Right atrium auricular region (tissue), 2 donors: Measurements from ENCODE around the gene WDR82. TPM values are rescaled to one million over a fixed set of nuclear protein-coding genes. Genes with fewer than 3 reads are reported as not detected.

ENCODE experiments used
- DNase-seq: peaks from one replicate; pipeline ENCODE4 v3.0.0-alpha.2; 2019; ENCODE audit warnings: low spot score
- H3K27ac ChIP-seq, 2 donors: fragments of 200-600 bp; sonication (generic); 1 replicate in 1 of 2; 2 replicates in 1 of 2; pipeline ENCODE4 v1.5.1; 2016 to 2019
- H3K27me3 ChIP-seq, 2 donors: fragments of 200-600 bp; sonication (generic); one replicate each; pipeline versions ENCODE4 v1.5.1 to v1.6.0; 2017 to 2019
- H3K36me3 ChIP-seq: fragments of 200-600 bp; sonication (generic); one replicate; pipeline ENCODE4 v1.5.1; 2016
- H3K4me1 ChIP-seq, 2 donors: fragments of 200-600 bp; sonication (generic); one replicate each; pipeline versions ENCODE4 v1.5.1 to v1.6.0; 2017 to 2019
- H3K4me3 ChIP-seq, 2 donors: fragments of 200-600 bp; sonication (generic); 1 replicate in 1 of 2; 2 replicates in 1 of 2; pipeline ENCODE4 v1.5.1; 2017 to 2019; ENCODE audit warnings: mild to moderate bottlenecking in 1 of 2, moderate library complexity in 1 of 2
- H3K9me3 ChIP-seq, 2 donors: fragments of 200-600 bp; sonication (generic); one replicate each; pipeline ENCODE4 v1.5.1; 2019
- CTCF ChIP-seq, 2 donors: fragments of 200-600 bp; sonication (generic); IDR thresholded peaks; one replicate each; pipeline ENCODE4 v1.5.1; 2019; ENCODE audit warnings: antibody characterized with exemption in 2 of 2
- total RNA-seq, 2 donors: library from RNA; depleted of rRNA; stranded (reverse); fragments of >200 nt; gene quantifications; one replicate each; pipeline ENCODE4 v1.1.0, GENCODE V29; 2016

Gene WDR82
- total RNA-seq, 2 donors from 2014 or later = 43.2 to 43.8 TPM

- Histone ChIP-seq H3K9me3 (no peaks in the 10 kb centered on the region), H3K36me3 (peaks cover 87% of the 10 kb centered on the region), H3K27me3 (no peaks in the 10 kb centered on the region), H3K27ac (no peak overlapping the region), H3K4me1 (no peaks in the 10 kb centered on the region), H3K4me3 (no peak overlapping the region)
- DNase-seq = peak; percentile 32
- TF ChIP-seq CTCF (IDR thresholded peaks at IDR 0.05) = no peak
These were observed 23.8 kb downstream of the WDR82 start for GRCh38 chr3:52254608-52255007.

- peak overlapping the region in 1 of 2 donors; percentile 43 for H3K27ac ChIP-seq
- no peaks in the 10 kb centered on the region for H3K27me3 ChIP-seq
- peak; percentile 62 for DNase-seq
- H3K36me3 ChIP-seq = peaks cover 79% of the 10 kb centered on the region
- no peaks in the 10 kb centered on the region for H3K9me3 ChIP-seq
- H3K4me3 ChIP-seq = no peak overlapping the region
- TF ChIP-seq CTCF (IDR thresholded peaks at IDR 0.05) = no peak
- peaks cover 0 to 5% of the 10 kb centered on the region in 2 donors for H3K4me1 ChIP-seq
These were observed 24.8 kb downstream of the WDR82 start for GRCh38 chr3:52253314-52254304.

- peaks cover 44% of the 10 kb centered on the region for H3K36me3 ChIP-seq
- H3K4me1 ChIP-seq = peaks cover 0 to 22% of the 10 kb centered on the region in 2 donors
- DNase-seq = peak; percentile 48
- no peaks in the 10 kb centered on the region for H3K27me3 ChIP-seq
- H3K4me3 ChIP-seq = no peak overlapping the region
- TF ChIP-seq CTCF (IDR thresholded peaks at IDR 0.05) = no peak
- H3K9me3 ChIP-seq = no peaks in the 10 kb centered on the region
- H3K27ac ChIP-seq = no peak overlapping the region
These were observed 28.3 kb downstream of the WDR82 start for GRCh38 chr3:52250122-52250521.

- TF ChIP-seq CTCF (IDR thresholded peaks at IDR 0.05) = no peak
- H3K36me3 ChIP-seq = peaks cover 40% of the 10 kb centered on the region
- H3K4me1 ChIP-seq = peaks cover 0 to 26% of the 10 kb centered on the region in 2 donors
- peak; percentile 56 for DNase-seq
- no peak overlapping the region for H3K4me3 ChIP-seq
- no peaks in the 10 kb centered on the region for H3K9me3 ChIP-seq
- H3K27ac ChIP-seq = no peak overlapping the region
- H3K27me3 ChIP-seq = no peaks in the 10 kb centered on the region
These were observed 28.8 kb downstream of the WDR82 start for GRCh38 chr3:52249683-52250082.

GRCh38 chr3:52248816-52249547 lies 29.5 kb downstream of the WDR82 start:
- DNase-seq = peak; percentile 60
- Histone ChIP-seq H3K27me3 (no peaks in the 10 kb centered on the region), H3K36me3 (peaks cover 33% of the 10 kb centered on the region), H3K9me3 (no peaks in the 10 kb centered on the region), H3K4me3 (no peak overlapping the region), H3K4me1 (peaks cover 0 to 33% of the 10 kb centered on the region in 2 donors), H3K27ac (no peak overlapping the region)
- TF ChIP-seq CTCF (IDR thresholded peaks at IDR 0.05) = no peak
